HEK293 (cell line): Measurements from ENCODE around the gene PRDX2.

ENCODE experiments used
- CTCF ChIA-PET: fragments of 350-600 bp; formaldehyde crosslinking; extraction: SDS; loops from one replicate; lab custom pipeline; 2021; ENCODE audit warnings: antibody characterized with exemption; lab: Yijun Ruan, JAX
- POLR2A ChIA-PET: fragments of 300-600 bp; formaldehyde crosslinking; extraction: SDS; loops from one replicate; lab custom pipeline; 2020; ENCODE audit warnings: antibody characterized with exemption, inconsistent platforms; lab: Yijun Ruan, JAX
- H3K27ac ChIP-seq: fragments of 200-500 bp; sonication (Bioruptor generic); 2 replicates; pipeline ENCODE4 v1.5.1; 2014; ENCODE audit warnings: low read depth, low read length, control low read depth, inconsistent platforms; ENCODE audit errors: extremely low read depth
- H3K36me3 ChIP-seq, 2 experiments: fragments of 200-500 bp in 1 of 2; sonication (Bioruptor generic) in 1 of 2; 1 replicate in 1 of 2; 2 replicates in 1 of 2; pipeline ENCODE4 v1.5.1; 2014 to 2017; ENCODE audit warnings: inconsistent platforms in 2 of 2, low read length in 2 of 2; ENCODE audit not compliant: control insufficient read depth in 2 of 2, insufficient read depth in 1 of 2
- H3K4me1 ChIP-seq: fragments of 200-500 bp; sonication (Bioruptor generic); 2 replicates; pipeline ENCODE4 v1.5.1; 2014; ENCODE audit warnings: mild to moderate bottlenecking, low read length, inconsistent platforms; ENCODE audit not compliant: control insufficient read depth, insufficient read depth
- H3K4me3 ChIP-seq: 2 replicates; pipeline ENCODE4 v1.5.1; 2011; ENCODE audit warnings: low read depth, mild to moderate bottlenecking, control low read depth, low read length, moderate library complexity
- H3K9me3 ChIP-seq: fragments of 200-500 bp; sonication (Bioruptor generic); 2 replicates; pipeline ENCODE4 v1.5.1; 2014; ENCODE audit warnings: low read depth, low read length, inconsistent platforms; ENCODE audit not compliant: control insufficient read depth, insufficient read depth
- IKZF3 ChIP-seq: fragments of 450-650 bp; IDR thresholded peaks from 2 replicates; pipeline ENCODE4 v1.5.0; 2018; ENCODE audit warnings: missing biosample characterization, mild to moderate bottlenecking, missing genetic modification characterization, moderate library complexity
- KLF16 ChIP-seq: fragments of 450-650 bp; formaldehyde crosslinking; IDR thresholded peaks from 2 replicates; pipeline ENCODE4 v1.5.1; 2017; ENCODE audit warnings: missing biosample characterization, missing genetic modification characterization
- KLF8 ChIP-seq: fragments of 450-650 bp; formaldehyde crosslinking; IDR thresholded peaks from 2 replicates; pipeline ENCODE4 v1.5.1; 2016; ENCODE audit warnings: missing biosample characterization, missing genetic modification characterization
- KLF9 ChIP-seq: fragments of 450-650 bp; formaldehyde crosslinking; IDR thresholded peaks from 2 replicates; pipeline ENCODE4 v1.5.1; 2016; ENCODE audit warnings: missing biosample characterization, missing genetic modification characterization, low read depth
- MEIS1 ChIP-seq: sonication (generic); formaldehyde crosslinking; IDR thresholded peaks from 2 replicates; pipeline ENCODE4 v1.8.1; 2022; ENCODE audit warnings: missing genetic modification reagents, mild to moderate bottlenecking, borderline replicate concordance
- OSR2 ChIP-seq: fragments of 450-650 bp; formaldehyde crosslinking; IDR thresholded peaks from 2 replicates; pipeline ENCODE4 v1.5.1; 2016; ENCODE audit warnings: missing biosample characterization, missing genetic modification characterization
- PATZ1 ChIP-seq: fragments of 450-650 bp; formaldehyde crosslinking; IDR thresholded peaks from 2 replicates; pipeline ENCODE4 v1.5.1; 2016; ENCODE audit warnings: missing biosample characterization, missing genetic modification characterization
- ZFP41 ChIP-seq: fragments of 450-650 bp; formaldehyde crosslinking; IDR thresholded peaks from 2 replicates; pipeline ENCODE4 v1.5.1; 2016; ENCODE audit warnings: missing biosample characterization, missing genetic modification characterization, borderline replicate concordance
- ZFP69B ChIP-seq: fragments of 450-650 bp; formaldehyde crosslinking; IDR thresholded peaks from 2 replicates; pipeline ENCODE4 v1.5.1; 2016; ENCODE audit warnings: missing biosample characterization, missing genetic modification characterization
- ZNF114 ChIP-seq: fragments of 450-650 bp; formaldehyde crosslinking; IDR thresholded peaks from 2 replicates; pipeline ENCODE4 v1.5.0; 2017; ENCODE audit warnings: missing biosample characterization, missing genetic modification characterization
- ZNF121 ChIP-seq: fragments of 450-650 bp; formaldehyde crosslinking; IDR thresholded peaks from 2 replicates; pipeline ENCODE4 v1.5.1; 2016; ENCODE audit warnings: missing biosample characterization, missing genetic modification characterization
- ZNF175 ChIP-seq: fragments of 450-650 bp; formaldehyde crosslinking; IDR thresholded peaks from 2 replicates; pipeline ENCODE4 v1.5.1; 2016; ENCODE audit warnings: missing biosample characterization, missing genetic modification characterization
- ZNF221 ChIP-seq: fragments of 450-650 bp; formaldehyde crosslinking; IDR thresholded peaks from 2 replicates; pipeline ENCODE4 v1.5.1; 2017; ENCODE audit warnings: missing biosample characterization, missing genetic modification characterization, borderline replicate concordance
- ZNF24 ChIP-seq: fragments of 450-650 bp; formaldehyde crosslinking; IDR thresholded peaks from 2 replicates; pipeline ENCODE4 v1.5.1; 2016; ENCODE audit warnings: missing biosample characterization, missing genetic modification characterization
- ZNF341 ChIP-seq: fragments of 450-650 bp; formaldehyde crosslinking; IDR thresholded peaks from 2 replicates; pipeline ENCODE4; 2016; ENCODE audit warnings: low read depth, missing biosample characterization, missing genetic modification characterization
- ZNF549 ChIP-seq: fragments of 450-650 bp; IDR thresholded peaks from 2 replicates; pipeline ENCODE4 v1.5.1; 2018; ENCODE audit warnings: missing biosample characterization, missing genetic modification characterization, mild to moderate bottlenecking, inconsistent platforms, moderate library complexity
- ZNF571 ChIP-seq: fragments of 450-650 bp; formaldehyde crosslinking; IDR thresholded peaks from 2 replicates; pipeline ENCODE4 v1.5.0; 2017; ENCODE audit warnings: missing biosample characterization, missing genetic modification characterization
- ZNF692 ChIP-seq: fragments of 450-650 bp; formaldehyde crosslinking; IDR thresholded peaks from 2 replicates; pipeline ENCODE4 v1.5.1; 2016; ENCODE audit warnings: missing biosample characterization, missing genetic modification characterization
- ZNF701 ChIP-seq: fragments of 450-650 bp; formaldehyde crosslinking; IDR thresholded peaks from 2 replicates; pipeline ENCODE4 v1.5.1; 2016; ENCODE audit warnings: missing biosample characterization, missing genetic modification characterization
- ZXDB ChIP-seq: fragments of 450-650 bp; formaldehyde crosslinking; IDR thresholded peaks from 2 replicates; pipeline ENCODE4 v1.5.1; 2016; ENCODE audit warnings: missing biosample characterization, missing genetic modification characterization
- TF ChIP-seq, protein P1 (sequence below): fragments of 450-650 bp; formaldehyde crosslinking; conservative IDR thresholded peaks from 2 replicates; pipeline ENCODE4 v1.5.1; 2016; ENCODE audit warnings: low read depth, missing biosample characterization, missing genetic modification characterization
- TF ChIP-seq, protein P2 (sequence below): fragments of 450-650 bp; formaldehyde crosslinking; IDR thresholded peaks from 2 replicates; pipeline ENCODE4 v1.5.1; 2016; ENCODE audit warnings: missing biosample characterization, missing genetic modification characterization
- TF ChIP-seq, protein P3 (sequence below): sonication (generic); formaldehyde crosslinking; IDR thresholded peaks from 2 replicates; pipeline ENCODE4 v1.8.1; 2022; ENCODE audit warnings: mild to moderate bottlenecking, moderate library complexity, missing genetic modification reagents

PRDX2 gene

GRCh38 chr19:12828494-12828893 lies 26.9 kb upstream of the PRDX2 start (continued):
- no peak for TF ChIP-seq ZNF221 (tag by site-specific recombination)
- no peak for TF ChIP-seq ZFP41 (tag by site-specific recombination)
- TF ChIP-seq ZNF549 (tag by site-specific recombination) = no peak
- no peak for TF ChIP-seq ZNF571
- no peak for TF ChIP-seq ZNF114 (tag by site-specific recombination)
- TF ChIP-seq ZFP69B (tag by site-specific recombination) = no peak
- no peak for TF ChIP-seq ZNF24 (tag by site-specific recombination)
- TF ChIP-seq ZNF175 (tag by site-specific recombination) = no peak
- TF ChIP-seq, protein P1, sequence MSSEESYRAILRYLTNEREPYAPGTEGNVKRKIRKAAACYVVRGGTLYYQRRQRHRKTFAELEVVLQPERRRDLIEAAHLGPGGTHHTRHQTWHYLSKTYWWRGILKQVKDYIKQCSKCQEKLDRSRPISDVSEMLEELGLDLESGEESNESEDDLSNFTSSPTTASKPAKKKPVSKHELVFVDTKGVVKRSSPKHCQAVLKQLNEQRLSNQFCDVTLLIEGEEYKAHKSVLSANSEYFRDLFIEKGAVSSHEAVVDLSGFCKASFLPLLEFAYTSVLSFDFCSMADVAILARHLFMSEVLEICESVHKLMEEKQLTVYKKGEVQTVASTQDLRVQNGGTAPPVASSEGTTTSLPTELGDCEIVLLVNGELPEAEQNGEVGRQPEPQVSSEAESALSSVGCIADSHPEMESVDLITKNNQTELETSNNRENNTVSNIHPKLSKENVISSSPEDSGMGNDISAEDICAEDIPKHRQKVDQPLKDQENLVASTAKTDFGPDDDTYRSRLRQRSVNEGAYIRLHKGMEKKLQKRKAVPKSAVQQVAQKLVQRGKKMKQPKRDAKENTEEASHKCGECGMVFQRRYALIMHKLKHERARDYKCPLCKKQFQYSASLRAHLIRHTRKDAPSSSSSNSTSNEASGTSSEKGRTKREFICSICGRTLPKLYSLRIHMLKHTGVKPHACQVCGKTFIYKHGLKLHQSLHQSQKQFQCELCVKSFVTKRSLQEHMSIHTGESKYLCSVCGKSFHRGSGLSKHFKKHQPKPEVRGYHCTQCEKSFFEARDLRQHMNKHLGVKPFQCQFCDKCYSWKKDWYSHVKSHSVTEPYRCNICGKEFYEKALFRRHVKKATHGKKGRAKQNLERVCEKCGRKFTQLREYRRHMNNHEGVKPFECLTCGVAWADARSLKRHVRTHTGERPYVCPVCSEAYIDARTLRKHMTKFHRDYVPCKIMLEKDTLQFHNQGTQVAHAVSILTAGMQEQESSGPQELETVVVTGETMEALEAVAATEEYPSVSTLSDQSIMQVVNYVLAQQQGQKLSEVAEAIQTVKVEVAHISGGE (tag by site-specific recombination) = no peak
- TF ChIP-seq KLF8 (tag by site-specific recombination) = 0 out of 2 replicates have a peak, but pooled peaks have one; percentile 23
- no peak for TF ChIP-seq ZNF692
- no peak for TF ChIP-seq ZNF701 (tag by site-specific recombination)
- TF ChIP-seq, protein P2, sequence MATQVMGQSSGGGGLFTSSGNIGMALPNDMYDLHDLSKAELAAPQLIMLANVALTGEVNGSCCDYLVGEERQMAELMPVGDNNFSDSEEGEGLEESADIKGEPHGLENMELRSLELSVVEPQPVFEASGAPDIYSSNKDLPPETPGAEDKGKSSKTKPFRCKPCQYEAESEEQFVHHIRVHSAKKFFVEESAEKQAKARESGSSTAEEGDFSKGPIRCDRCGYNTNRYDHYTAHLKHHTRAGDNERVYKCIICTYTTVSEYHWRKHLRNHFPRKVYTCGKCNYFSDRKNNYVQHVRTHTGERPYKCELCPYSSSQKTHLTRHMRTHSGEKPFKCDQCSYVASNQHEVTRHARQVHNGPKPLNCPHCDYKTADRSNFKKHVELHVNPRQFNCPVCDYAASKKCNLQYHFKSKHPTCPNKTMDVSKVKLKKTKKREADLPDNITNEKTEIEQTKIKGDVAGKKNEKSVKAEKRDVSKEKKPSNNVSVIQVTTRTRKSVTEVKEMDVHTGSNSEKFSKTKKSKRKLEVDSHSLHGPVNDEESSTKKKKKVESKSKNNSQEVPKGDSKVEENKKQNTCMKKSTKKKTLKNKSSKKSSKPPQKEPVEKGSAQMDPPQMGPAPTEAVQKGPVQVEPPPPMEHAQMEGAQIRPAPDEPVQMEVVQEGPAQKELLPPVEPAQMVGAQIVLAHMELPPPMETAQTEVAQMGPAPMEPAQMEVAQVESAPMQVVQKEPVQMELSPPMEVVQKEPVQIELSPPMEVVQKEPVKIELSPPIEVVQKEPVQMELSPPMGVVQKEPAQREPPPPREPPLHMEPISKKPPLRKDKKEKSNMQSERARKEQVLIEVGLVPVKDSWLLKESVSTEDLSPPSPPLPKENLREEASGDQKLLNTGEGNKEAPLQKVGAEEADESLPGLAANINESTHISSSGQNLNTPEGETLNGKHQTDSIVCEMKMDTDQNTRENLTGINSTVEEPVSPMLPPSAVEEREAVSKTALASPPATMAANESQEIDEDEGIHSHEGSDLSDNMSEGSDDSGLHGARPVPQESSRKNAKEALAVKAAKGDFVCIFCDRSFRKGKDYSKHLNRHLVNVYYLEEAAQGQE (tag by site-specific recombination) = no peak
- TF ChIP-seq, all 188 proteins: peak for 16

DNA sequence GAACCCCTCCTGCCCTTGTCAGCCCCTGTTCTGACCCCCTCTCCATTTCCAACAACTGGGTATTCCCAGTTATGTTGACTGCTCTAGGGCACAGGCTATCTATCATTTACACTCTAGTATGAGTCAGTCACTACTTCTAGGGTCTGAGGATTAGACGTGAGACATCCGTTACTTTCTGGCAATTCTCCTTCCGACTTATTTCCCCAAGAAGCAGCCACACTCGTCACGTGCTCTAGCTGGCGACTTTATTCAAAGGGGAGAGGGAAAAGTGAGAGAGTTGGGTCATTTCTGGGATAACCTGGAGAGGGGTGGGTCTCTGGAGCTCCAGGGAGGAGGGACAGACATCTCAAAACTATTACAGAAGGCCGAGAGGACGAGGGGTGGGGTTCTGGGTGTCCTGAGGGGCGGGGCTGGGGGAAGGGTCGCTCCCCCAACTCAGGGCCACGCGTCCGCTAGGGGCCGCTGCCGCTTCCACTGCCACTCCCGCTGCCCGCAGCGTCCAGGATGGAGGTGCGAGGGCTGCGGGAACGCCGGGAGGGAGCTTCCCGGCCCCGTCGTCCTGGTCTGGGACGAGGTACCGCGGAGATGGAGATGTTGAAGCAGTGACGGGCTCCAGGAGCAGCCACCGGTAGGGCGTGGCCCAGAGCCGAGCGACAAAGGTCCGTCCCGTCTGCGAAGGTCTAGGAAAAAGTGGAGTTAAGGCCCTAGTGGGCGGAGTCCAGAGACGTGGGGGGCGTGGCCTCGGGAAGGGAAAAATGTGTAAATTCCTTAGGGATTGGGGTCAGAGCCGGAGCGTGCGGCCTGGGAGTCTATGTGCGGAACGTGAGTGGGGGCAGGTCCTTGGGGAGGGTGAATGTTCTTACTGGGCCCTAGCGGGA lies 23.9 kb upstream of the PRDX2 start:
- POLR2A ChIA-PET = interaction anchor here (1.5 kb wide), 1 partner anchor 20 kb away, joined by 3 read pairs; the partner anchor contains the start of gene RNASEH2A
- CTCF ChIA-PET = interaction anchor here (0.6 to 2.7 kb wide), 10 partner anchors 9 to 140 kb away, joined by 3 to 13 read pairs (median 4); partner anchors contain the start of gene RTBDN
- Histone ChIP-seq H3K36me3 (no peaks in the 10 kb centered on the region), H3K9me3 (no peaks in the 10 kb centered on the region), H3K4me1 (no peaks in the 10 kb centered on the region), H3K27ac (no peak overlapping the region), H3K4me3 (no peak overlapping the region)
- TF ChIP-seq MEIS1 (CRISPR knock-in tag) = no peak
- no peak for TF ChIP-seq ZXDB (tag by site-specific recombination)
- TF ChIP-seq IKZF3 (tag by site-specific recombination) = peak; percentile 77
- TF ChIP-seq PATZ1 (tag by site-specific recombination) = 0 out of 2 replicates have a peak, but pooled peaks have one; percentile 20
- TF ChIP-seq KLF9 = peak; percentile 82
- TF ChIP-seq OSR2 (tag by site-specific recombination) = no peak
- TF ChIP-seq ZNF341 (tag by site-specific recombination) = peak; percentile 51
- TF ChIP-seq, protein P3, sequence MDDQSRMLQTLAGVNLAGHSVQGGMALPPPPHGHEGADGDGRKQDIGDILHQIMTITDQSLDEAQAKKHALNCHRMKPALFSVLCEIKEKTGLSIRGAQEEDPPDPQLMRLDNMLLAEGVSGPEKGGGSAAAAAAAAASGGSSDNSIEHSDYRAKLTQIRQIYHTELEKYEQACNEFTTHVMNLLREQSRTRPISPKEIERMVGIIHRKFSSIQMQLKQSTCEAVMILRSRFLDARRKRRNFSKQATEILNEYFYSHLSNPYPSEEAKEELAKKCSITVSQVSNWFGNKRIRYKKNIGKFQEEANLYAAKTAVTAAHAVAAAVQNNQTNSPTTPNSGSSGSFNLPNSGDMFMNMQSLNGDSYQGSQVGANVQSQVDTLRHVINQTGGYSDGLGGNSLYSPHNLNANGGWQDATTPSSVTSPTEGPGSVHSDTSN (CRISPR knock-in tag) = no peak
- peak; percentile 50; the same call in 1 of the 2 replicates for TF ChIP-seq KLF16
- TF ChIP-seq ZNF121 (tag by site-specific recombination) = no peak
